K562 (cell line): Measurements from ENCODE around the gene EAF1.
"Not testable (repeated sequence)": the region's sequence is repeated elsewhere in the genome, so short reads cannot be mapped to it uniquely, and the experiment has no call there.

Experiments used
- BRCA1 ChIP-seq, 2 experiments: fragments of 450-650 bp in 1 of 2; sonication (generic) in 1 of 2; formaldehyde crosslinking in 1 of 2; IDR thresholded peaks; 2 replicates each; pipeline versions ENCODE4 v1.5.0 to v1.6.1; 2017 to 2020; ENCODE audit warnings: mild to moderate bottlenecking in 1 of 2, missing genetic modification reagents in 1 of 2
- EGR1 ChIP-seq: fragments of 450-650 bp; conservative IDR thresholded peaks from 2 replicates; pipeline ENCODE4 v1.6.1; 2017; ENCODE audit warnings: mild to moderate bottlenecking
- HDAC2 ChIP-seq: fragments of 450-650 bp; IDR thresholded peaks from 2 replicates; pipeline ENCODE4 v1.6.1; 2016; ENCODE audit warnings: mild to moderate bottlenecking
- NFE2L1 ChIP-seq: fragments of 450-650 bp; IDR thresholded peaks from 2 replicates; pipeline ENCODE4 v1.6.1; 2016; ENCODE audit warnings: missing genetic modification characterization, low read depth, mild to moderate bottlenecking, missing compliant biosample characterization, moderate library complexity, borderline replicate concordance
- USF2 ChIP-seq: sonication (generic); formaldehyde crosslinking; IDR thresholded peaks from 2 replicates; pipeline ENCODE4 v1.5.0; 2020; ENCODE audit warnings: missing genetic modification reagents

GRCh38 chr3:15385238-15385695 is 42.1 kb upstream of the EAF1 start:
- not testable (repeated sequence) for TF ChIP-seq HDAC2; EGR1; NFE2L1 (tag); BRCA1 (IDR thresholded peaks at IDR 0.05); BRCA1 (CRISPR knock-in tag; IDR thresholded peaks at IDR 0.05); USF2 (CRISPR knock-in tag)
